GM12878 (cell line): Measurements from ENCODE around the gene ENOX1. TPM values are rescaled to one million over a fixed set of nuclear protein-coding genes. Genes with fewer than 3 reads are reported as not detected.

ENCODE experiments used
- ATAC-seq: fragments of 200-7000 bp; cut with Tn5 transposase; 3 replicates; pipeline ENCODE4 v1.9.1; 2020; ENCODE audit warnings: mild to moderate bottlenecking, moderate library complexity
- BruUV-seq: library from RNA; stranded (reverse); fragments of 400-500 nt; replicated peaks from 2 replicates; lab custom pipeline; 2021; lab: Mats Ljungman, UMichigan
- CTCF ChIA-PET: fragments of 300-600 bp; sonication (Branson Sonifier 250); formaldehyde crosslinking; extraction: SDS; loops from one replicate; lab custom pipeline; 2021; ENCODE audit warnings: inconsistent platforms; lab: Yijun Ruan, JAX
- POLR2A ChIA-PET: fragments of 350-600 bp; formaldehyde crosslinking; extraction: SDS; loops from one replicate; lab custom pipeline; 2021; ENCODE audit warnings: inconsistent platforms; lab: Charles Lee
- RAD21 ChIA-PET: fragments of 300-600 bp; sonication (Branson Sonifier 250); formaldehyde crosslinking; loops from one replicate; lab custom pipeline; 2023; ENCODE audit warnings: antibody characterized with exemption; ENCODE audit not compliant: unreplicated experiment; lab: Charles Lee
- SMC1A ChIA-PET: fragments of 300-600 bp; sonication (Branson Sonifier 250); formaldehyde crosslinking; loops from one replicate; lab custom pipeline; 2023; ENCODE audit not compliant: unreplicated experiment, uncharacterized antibody; lab: Charles Lee
- DNase-seq: peaks from one replicate; pipeline ENCODE4 v3.0.0-alpha.2; 2011; ENCODE audit warnings: low read depth, low spot score
- FAIRE-seq: peaks from 3 replicates; lab custom pipeline; 2011; peaks lifted over from hg19 to GRCh38; lab: Jason Lieb, UNC
- H2AFZ ChIP-seq: 2 replicates; pipeline ENCODE4 v1.6.0; 2011; ENCODE audit warnings: low read depth, low read length, control low read depth; ENCODE audit not compliant: control insufficient read depth
- H3K27ac ChIP-seq: 2 replicates; pipeline ENCODE4 v1.5.1; 2011; ENCODE audit warnings: control low read depth; ENCODE audit not compliant: control insufficient read depth, insufficient read depth
- H3K27me3 ChIP-seq, 2 experiments: replicated peaks in 1 of 2; 2 replicates each; pipeline versions ENCODE4 v1.6.0 to v1.6.1; 2011; ENCODE audit warnings: low read length in 1 of 2; ENCODE audit not compliant: control insufficient read depth in 2 of 2, insufficient read depth in 2 of 2
- H3K36me3 ChIP-seq, 2 experiments: 2 replicates each; pipeline ENCODE4 v1.5.1; 2011; ENCODE audit warnings: low read length in 1 of 2; ENCODE audit not compliant: control insufficient read depth in 2 of 2, insufficient read depth in 2 of 2
- H3K4me1 ChIP-seq: 2 replicates; pipeline ENCODE4 v1.6.1; 2011; ENCODE audit warnings: mild to moderate bottlenecking, low read length, moderate library complexity, mixed read lengths; ENCODE audit not compliant: control insufficient read depth, insufficient read depth
- H3K4me2 ChIP-seq: 2 replicates; pipeline ENCODE4 v1.6.0; 2011; ENCODE audit warnings: control low read depth; ENCODE audit not compliant: control insufficient read depth, insufficient read depth
- H3K4me3 ChIP-seq: fragments of 200-600 bp; sonication (generic); 2 replicates; pipeline ENCODE4 v1.5.1; 2016
- H3K79me2 ChIP-seq: 2 replicates; pipeline ENCODE4 v1.6.0; 2011; ENCODE audit warnings: low read length; ENCODE audit not compliant: control insufficient read depth, insufficient read depth
- H3K9ac ChIP-seq: 2 replicates; pipeline ENCODE4 v1.8.0; 2011; ENCODE audit warnings: low read length, control low read depth, mixed read lengths; ENCODE audit not compliant: control insufficient read depth, insufficient read depth
- H3K9me3 ChIP-seq: replicated peaks from 3 replicates; pipeline ENCODE4 v1.5.1; 2011; ENCODE audit warnings: mild to moderate bottlenecking, low read length; ENCODE audit not compliant: control insufficient read depth, insufficient read depth
- H4K20me1 ChIP-seq: 2 replicates; pipeline ENCODE4 v1.6.0; 2011; ENCODE audit not compliant: control insufficient read depth, insufficient read depth
- ATF7 ChIP-seq: fragments of 450-650 bp; IDR thresholded peaks from 2 replicates; pipeline ENCODE4 v1.6.1; 2016; ENCODE audit warnings: low read depth, mild to moderate bottlenecking
- EP300 ChIP-seq, 2 experiments: fragments of 150-350 bp in 1 of 2; IDR thresholded peaks; 2 replicates each; pipeline ENCODE4 v1.6.1; 2011 to 2012; ENCODE audit warnings: low read depth in 2 of 2, low read length in 2 of 2, borderline replicate concordance in 1 of 2, improper control_type of control experiment in 1 of 2, inconsistent platforms in 1 of 2; ENCODE audit not compliant: control insufficient read depth in 1 of 2
- FOXM1 ChIP-seq: IDR thresholded peaks from 2 replicates; pipeline ENCODE4 v1.6.1; 2012; ENCODE audit warnings: low read depth, mild to moderate bottlenecking, inconsistent platforms, low read length, moderate library complexity
- IKZF2 ChIP-seq, 2 experiments: fragments of 450-650 bp; IDR thresholded peaks; 2 replicates each; pipeline ENCODE4 v1.6.1; 2017; ENCODE audit warnings: mild to moderate bottlenecking in 2 of 2, moderate library complexity in 2 of 2
- KAT2A ChIP-seq: conservative IDR thresholded peaks from 2 replicates; pipeline ENCODE4 v1.6.1; 2011; ENCODE audit warnings: low read depth, low read length; ENCODE audit not compliant: control insufficient read depth
- NFIC ChIP-seq: IDR thresholded peaks from 2 replicates; pipeline ENCODE4 v1.6.1; 2012; ENCODE audit warnings: low read depth, mild to moderate bottlenecking, inconsistent platforms, low read length, moderate library complexity
- NR2C2 ChIP-seq: IDR thresholded peaks from 2 replicates; pipeline ENCODE4 v1.6.1; 2011; ENCODE audit warnings: borderline replicate concordance, low read depth; ENCODE audit not compliant: control insufficient read depth, insufficient read length
- RB1 ChIP-seq: fragments of 450-650 bp; formaldehyde crosslinking; IDR thresholded peaks from 2 replicates; pipeline ENCODE4 v1.6.1; 2017; ENCODE audit warnings: mild to moderate bottlenecking, borderline replicate concordance
- RCOR1 ChIP-seq: conservative IDR thresholded peaks from 2 replicates; pipeline ENCODE4 v1.6.1; 2012; ENCODE audit warnings: low read depth, low read length, improper control_type of control experiment
- SREBF1 ChIP-seq: IDR thresholded peaks from 2 replicates; pipeline ENCODE4 v1.6.1; 2012; ENCODE audit warnings: mild to moderate bottlenecking, low read length
- TBL1XR1 ChIP-seq: IDR thresholded peaks from 2 replicates; pipeline ENCODE4 v1.6.1; 2012; ENCODE audit warnings: low read depth, low read length, improper control_type of control experiment
- TCF3 ChIP-seq: IDR thresholded peaks from 2 replicates; pipeline ENCODE4 v1.6.1; 2012; ENCODE audit warnings: low read depth, mild to moderate bottlenecking, low read length, borderline replicate concordance; ENCODE audit not compliant: insufficient read depth
- ZNF274 ChIP-seq: IDR thresholded peaks from one replicate; pipeline ENCODE4 v1.8.0; 2011; ENCODE audit not compliant: insufficient read length, insufficient read depth
- WGBS: methylation state at CpG from one replicate; pipeline ENCODE4 v1.1.6; 2016; ENCODE audit warnings: low lambda C conversion rate; ENCODE audit not compliant: insufficient replicate concordance, insufficient coverage; ENCODE audit errors: missing lambda C conversion rate; 5-methylcytosine and 5-hydroxymethylcytosine counted together
- in situ Hi-C: fragments of 300-500 bp; cut with MboI; formaldehyde crosslinking; loops from 9 replicates; pipeline ENCODE4 v1.14.3; 2018; ENCODE audit warnings: mixed read lengths
- intact Hi-C: fragments of 100-400 bp; cut with micrococcal nuclease; formaldehyde crosslinking; loops from one replicate; pipeline ENCODE4 v1.14.2; 2022; ENCODE audit not compliant: unreplicated experiment
- polyA plus RNA-seq, 11 experiments: library from polyadenylated mRNA; depleted of rRNA in 4 of 11; unstranded in 6 of 11; stranded (reverse) in 5 of 11; fragments of >200 nt; fragmentation: Nextera tagmentation in 4 of 11; fragmentation: Illumina TruSeq in 1 of 11; extraction: Ambion mirVana in 4 of 11; extraction: Trizol in 1 of 11; gene quantifications; 1 replicate in 1 of 11; 2 replicates in 10 of 11; pipeline versions ENCODE4 v1.2.1 to v1.2.3, GENCODE V29; 2011 to 2016; ENCODE audit warnings: inconsistent platforms in 2 of 11, missing spikeins in 2 of 11, low read depth in 1 of 11
- total RNA-seq, 4 experiments: library from RNA; depleted of rRNA in 3 of 4; stranded (reverse); fragments of >200 nt in 3 of 4; fragmentation: Illumina TruSeq in 1 of 4; extraction: Trizol in 1 of 4; gene quantifications; 2 replicates each; pipeline versions ENCODE4 v1.2.1 to v1.2.3, GENCODE V29; 2013 to 2021
- TF ChIP-seq, protein P1 (sequence below), 3 experiments: IDR thresholded peaks in 2 of 3; conservative IDR thresholded peaks in 1 of 3; 2 replicates each; pipeline ENCODE4 v1.5.1; 2011; ENCODE audit warnings: low read depth in 3 of 3, low read length in 3 of 3, mild to moderate bottlenecking in 3 of 3, control low read depth in 2 of 3, moderate library complexity in 2 of 3, inconsistent platforms in 1 of 3, mixed read lengths in 1 of 3; ENCODE audit not compliant: control insufficient read depth in 2 of 3, insufficient read depth in 1 of 3; ENCODE audit errors: extremely low read depth in 1 of 3
- TF ChIP-seq, protein P2 (sequence below): fragments of 450-650 bp; formaldehyde crosslinking; IDR thresholded peaks from 2 replicates; pipeline ENCODE4 v1.5.0; 2022; ENCODE audit warnings: mild to moderate bottlenecking, missing genetic modification characterization
- TF ChIP-seq, protein P3 (sequence below): IDR thresholded peaks from 2 replicates; pipeline ENCODE4 v1.6.1; 2011; ENCODE audit warnings: mild to moderate bottlenecking, low read depth, low read length, moderate library complexity; ENCODE audit not compliant: insufficient replicate concordance

Gene ENOX1
- total and polyA plus RNA-seq, 10 of the 15 experiments (the other 5 are each of a cell fraction or from before 2014, with no cell fraction given), result 0.11 to 0.26 (median 0.15) TPM

DNA sequence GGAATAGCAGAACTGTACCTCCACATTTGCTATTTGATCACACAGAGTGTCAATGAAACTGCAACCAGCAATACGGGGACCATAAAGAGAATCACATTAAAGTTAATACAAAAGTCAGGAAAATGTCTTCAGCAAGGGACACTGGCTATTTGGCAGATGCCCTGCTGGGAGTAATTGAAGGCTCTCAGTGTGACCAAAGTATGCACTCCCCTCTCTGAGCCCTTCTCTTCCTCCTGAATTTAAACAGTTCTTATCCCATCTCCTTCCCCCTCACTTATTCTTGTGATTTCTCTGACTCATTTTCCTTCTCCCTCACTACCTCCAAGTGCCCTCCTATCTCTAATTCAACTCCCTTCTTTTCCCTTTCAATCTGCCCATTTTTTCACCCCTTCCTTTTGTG, 117.7 kb downstream of the ENOX1 start (continued):
- TF ChIP-seq NR2C2, result no peak

DNA sequence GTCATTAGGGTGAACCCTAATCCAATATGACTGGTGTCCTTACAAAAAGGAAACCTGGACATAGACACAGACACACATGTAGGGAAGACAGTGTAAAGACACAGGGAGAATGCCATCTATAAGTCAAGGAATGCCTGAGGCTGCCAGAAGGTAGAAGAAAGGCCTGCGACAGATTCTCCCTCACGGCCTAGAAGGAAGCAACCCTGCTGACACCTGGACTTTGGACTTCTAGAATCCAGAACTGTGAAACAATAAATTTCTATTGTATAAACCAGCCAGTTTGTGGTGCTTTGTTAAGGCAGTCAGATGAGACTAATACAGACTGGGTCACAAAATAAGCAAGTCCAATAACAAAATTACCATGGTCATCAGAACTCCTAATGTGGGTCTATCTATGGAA, 120.4 kb downstream of the ENOX1 start:
- SMC1A ChIA-PET, result no interaction called here
- in situ Hi-C loops, result no loop called here
- TF ChIP-seq ZNF274 (no peak), KAT2A (no peak), SREBF1 (no peak), FOXM1 (no peak), NFIC (no peak), TCF3 (no peak), IKZF2 (IDR thresholded peaks at IDR 0.05) (no peak), EP300 (IDR thresholded peaks at IDR 0.05; ENCODE audit: borderline replicate concordance in 1 of 2, control insufficient read depth in 1 of 2, low read depth in 2 of 2, low read length in 2 of 2) (no peak), RCOR1 (no peak), RB1 (no peak), TBL1XR1 (no peak), ATF7 (no peak)
- TF ChIP-seq, protein P1, sequence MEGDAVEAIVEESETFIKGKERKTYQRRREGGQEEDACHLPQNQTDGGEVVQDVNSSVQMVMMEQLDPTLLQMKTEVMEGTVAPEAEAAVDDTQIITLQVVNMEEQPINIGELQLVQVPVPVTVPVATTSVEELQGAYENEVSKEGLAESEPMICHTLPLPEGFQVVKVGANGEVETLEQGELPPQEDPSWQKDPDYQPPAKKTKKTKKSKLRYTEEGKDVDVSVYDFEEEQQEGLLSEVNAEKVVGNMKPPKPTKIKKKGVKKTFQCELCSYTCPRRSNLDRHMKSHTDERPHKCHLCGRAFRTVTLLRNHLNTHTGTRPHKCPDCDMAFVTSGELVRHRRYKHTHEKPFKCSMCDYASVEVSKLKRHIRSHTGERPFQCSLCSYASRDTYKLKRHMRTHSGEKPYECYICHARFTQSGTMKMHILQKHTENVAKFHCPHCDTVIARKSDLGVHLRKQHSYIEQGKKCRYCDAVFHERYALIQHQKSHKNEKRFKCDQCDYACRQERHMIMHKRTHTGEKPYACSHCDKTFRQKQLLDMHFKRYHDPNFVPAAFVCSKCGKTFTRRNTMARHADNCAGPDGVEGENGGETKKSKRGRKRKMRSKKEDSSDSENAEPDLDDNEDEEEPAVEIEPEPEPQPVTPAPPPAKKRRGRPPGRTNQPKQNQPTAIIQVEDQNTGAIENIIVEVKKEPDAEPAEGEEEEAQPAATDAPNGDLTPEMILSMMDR (IDR thresholded peaks at IDR 0.05 in 2 of 3, conservative IDR thresholded peaks at IDR 0.05 in 1 of 3; ENCODE audit: control insufficient read depth in 2 of 3, extremely low read depth in 1 of 3, insufficient read depth in 1 of 3, low read depth in 3 of 3, low read length in 3 of 3), result no peak
- TF ChIP-seq, protein P2, sequence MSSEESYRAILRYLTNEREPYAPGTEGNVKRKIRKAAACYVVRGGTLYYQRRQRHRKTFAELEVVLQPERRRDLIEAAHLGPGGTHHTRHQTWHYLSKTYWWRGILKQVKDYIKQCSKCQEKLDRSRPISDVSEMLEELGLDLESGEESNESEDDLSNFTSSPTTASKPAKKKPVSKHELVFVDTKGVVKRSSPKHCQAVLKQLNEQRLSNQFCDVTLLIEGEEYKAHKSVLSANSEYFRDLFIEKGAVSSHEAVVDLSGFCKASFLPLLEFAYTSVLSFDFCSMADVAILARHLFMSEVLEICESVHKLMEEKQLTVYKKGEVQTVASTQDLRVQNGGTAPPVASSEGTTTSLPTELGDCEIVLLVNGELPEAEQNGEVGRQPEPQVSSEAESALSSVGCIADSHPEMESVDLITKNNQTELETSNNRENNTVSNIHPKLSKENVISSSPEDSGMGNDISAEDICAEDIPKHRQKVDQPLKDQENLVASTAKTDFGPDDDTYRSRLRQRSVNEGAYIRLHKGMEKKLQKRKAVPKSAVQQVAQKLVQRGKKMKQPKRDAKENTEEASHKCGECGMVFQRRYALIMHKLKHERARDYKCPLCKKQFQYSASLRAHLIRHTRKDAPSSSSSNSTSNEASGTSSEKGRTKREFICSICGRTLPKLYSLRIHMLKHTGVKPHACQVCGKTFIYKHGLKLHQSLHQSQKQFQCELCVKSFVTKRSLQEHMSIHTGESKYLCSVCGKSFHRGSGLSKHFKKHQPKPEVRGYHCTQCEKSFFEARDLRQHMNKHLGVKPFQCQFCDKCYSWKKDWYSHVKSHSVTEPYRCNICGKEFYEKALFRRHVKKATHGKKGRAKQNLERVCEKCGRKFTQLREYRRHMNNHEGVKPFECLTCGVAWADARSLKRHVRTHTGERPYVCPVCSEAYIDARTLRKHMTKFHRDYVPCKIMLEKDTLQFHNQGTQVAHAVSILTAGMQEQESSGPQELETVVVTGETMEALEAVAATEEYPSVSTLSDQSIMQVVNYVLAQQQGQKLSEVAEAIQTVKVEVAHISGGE (CRISPR knock-in tag), result no peak
- TF ChIP-seq, protein P3, sequence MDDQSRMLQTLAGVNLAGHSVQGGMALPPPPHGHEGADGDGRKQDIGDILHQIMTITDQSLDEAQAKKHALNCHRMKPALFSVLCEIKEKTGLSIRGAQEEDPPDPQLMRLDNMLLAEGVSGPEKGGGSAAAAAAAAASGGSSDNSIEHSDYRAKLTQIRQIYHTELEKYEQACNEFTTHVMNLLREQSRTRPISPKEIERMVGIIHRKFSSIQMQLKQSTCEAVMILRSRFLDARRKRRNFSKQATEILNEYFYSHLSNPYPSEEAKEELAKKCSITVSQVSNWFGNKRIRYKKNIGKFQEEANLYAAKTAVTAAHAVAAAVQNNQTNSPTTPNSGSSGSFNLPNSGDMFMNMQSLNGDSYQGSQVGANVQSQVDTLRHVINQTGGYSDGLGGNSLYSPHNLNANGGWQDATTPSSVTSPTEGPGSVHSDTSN, result no peak

More for the DNA sequence above, 120.4 kb downstream of the ENOX1 start:
- ChIA-PET CTCF (no interaction called here), POLR2A (no interaction called here), RAD21 (no interaction called here)
- H2AFZ ChIP-seq, result no peak overlapping the region
- ATAC-seq (no peak), FAIRE-seq (no peak), DNase-seq (no peak)
- no peaks in the 10 kb centered on the region for H3K27me3 ChIP-seq
- no peak overlapping the region for H3K9ac ChIP-seq
- no TSS peak for BruUV-seq
- 85% methylated on average over 2 of the region's 2 CpGs for WGBS
- no peak overlapping the region for H3K4me3 ChIP-seq
- no peak overlapping the region for H3K27ac ChIP-seq
- H3K79me2 ChIP-seq, result no peaks in the 10 kb centered on the region
- no peak overlapping the region for H3K4me2 ChIP-seq
- intact Hi-C loops, result no loop called here
- no peaks in the 10 kb centered on the region for H3K36me3 ChIP-seq
- H3K4me1 ChIP-seq, result no peaks in the 10 kb centered on the region
- no peaks in the 10 kb centered on the region for H3K9me3 ChIP-seq
- H4K20me1 ChIP-seq, result no peaks in the 10 kb centered on the region
